Body of pancreas (tissue), 4 donors: ENCODE data around the gene NIPAL3.

Experiments
- CTCF ChIP-seq, 7 experiments: fragments of 450-650 bp in 4 of 7; fragments of 200-600 bp in 3 of 7; sonication (generic) in 3 of 7; IDR thresholded peaks; one replicate each; pipeline ENCODE4 v1.5.1; 2016 to 2019; ENCODE audit warnings: antibody characterized with exemption in 7 of 7
- POLR2A ChIP-seq, 3 donors: fragments of 450-650 bp; IDR thresholded peaks; one replicate each; pipeline ENCODE4 v1.6.1; 2016; ENCODE audit warnings: antibody characterized with exemption in 3 of 3, mild to moderate bottlenecking in 2 of 3

GRCh38 chr1:24386931-24387330 lies 28.7 kb upstream of the NIPAL3 start:
- TF ChIP-seq CTCF (IDR thresholded peaks at IDR 0.05) (no peak), POLR2A (IDR thresholded peaks at IDR 0.05) (no peak)
